BLaER1 treated with 17β-estradiol and CSF1 and Interleukin-3, amounts not matched to agents 10 nM and 100 nM (cell line): Measurements from ENCODE around the gene KLHL20.
"Not testable (repeated sequence)": the region's sequence is repeated elsewhere in the genome, so short reads cannot be mapped to it uniquely, and the experiment has no call there.

Source experiments
- H3K27ac ChIP-seq, 11 experiments: shearing (Covaris generic); formaldehyde crosslinking; 2 replicates each; pipeline ENCODE4 v1.8.1; 2022
- H3K27me3 ChIP-seq, 11 experiments: shearing (Covaris generic); formaldehyde crosslinking; 2 replicates each; pipeline ENCODE4 v1.8.1; 2022
- H3K36me3 ChIP-seq, 11 experiments: shearing (Covaris generic); formaldehyde crosslinking; 2 replicates each; pipeline ENCODE4 v1.8.1; 2022
- H3K4me1 ChIP-seq, 10 experiments: shearing (Covaris generic); formaldehyde crosslinking; 2 replicates each; pipeline ENCODE4 v1.8.1; 2022
- H3K4me2 ChIP-seq, 11 experiments: shearing (Covaris generic); formaldehyde crosslinking; 2 replicates each; pipeline ENCODE4 v1.8.1; 2022
- H3K4me3 ChIP-seq, 10 experiments: shearing (Covaris generic); formaldehyde crosslinking; 2 replicates each; pipeline ENCODE4 v1.8.1; 2022
- H3K9ac ChIP-seq, 11 experiments: shearing (Covaris generic); formaldehyde crosslinking; 2 replicates each; pipeline ENCODE4 v1.8.1; 2022
- H3K9me3 ChIP-seq, 11 experiments: shearing (Covaris generic); formaldehyde crosslinking; replicated peaks in 1 of 11; 2 replicates each; pipeline ENCODE4 v1.8.1; 2022
- H4K20me1 ChIP-seq, 11 experiments: shearing (Covaris generic); formaldehyde crosslinking; 2 replicates each; pipeline ENCODE4 v1.8.1; 2022
- Cebpa-rat ChIP-seq, 11 experiments: shearing (Covaris generic); IDR thresholded peaks; 2 replicates each; pipeline ENCODE4 v1.8.1; 2022

KLHL20 gene

GRCh38 chr1:173742203-173742886, 27.6 kb downstream of the KLHL20 start:
- Histone ChIP-seq H3K27ac (no peak overlapping the region), H3K9me3 (peaks cover 5 to 28% (median 20%) of the 10 kb centered on the region in 11 experiments; a peak in 17 of 22 replicates), H3K27me3 (no peaks in the 10 kb centered on the region), H3K36me3 (peaks cover 48 to 69% (median 56%) of the 10 kb centered on the region in 11 experiments), H3K4me3 (no peak overlapping the region), H4K20me1 (peaks cover 0 to 31% (median 6%) of the 10 kb centered on the region in 11 experiments; a peak in 9 of 22 replicates), H3K4me1 (peaks cover 0 to 5% (median 0%) of the 10 kb centered on the region in 10 experiments; a peak in 3 of 20 replicates), H3K9ac (no peak overlapping the region), H3K4me2 (no peak overlapping the region)
- TF ChIP-seq Cebpa-rat (IDR thresholded peaks at IDR 0.05) = no peak

GRCh38 chr1:173744651-173745050, 29.9 kb downstream of the KLHL20 start:
- TF ChIP-seq Cebpa-rat (IDR thresholded peaks at IDR 0.05) = no peak
- Histone ChIP-seq H3K36me3 (peaks cover 29 to 60% (median 41%) of the 10 kb centered on the region in 11 experiments), H3K9ac (no peak overlapping the region), H3K27me3 (no peaks in the 10 kb centered on the region), H3K4me3 (no peak overlapping the region), H3K4me2 (no peak overlapping the region), H3K4me1 (peaks cover 0 to 5% (median 0%) of the 10 kb centered on the region in 10 experiments; a peak in 3 of 20 replicates), H3K27ac (no peak overlapping the region), H4K20me1 (peaks cover 0 to 13% (median 6%) of the 10 kb centered on the region in 11 experiments; a peak in 8 of 22 replicates), H3K9me3 (peaks cover 0 to 11% (median 5%) of the 10 kb centered on the region in 11 experiments; a peak in 11 of 22 replicates)

- TF ChIP-seq Cebpa-rat (IDR thresholded peaks at IDR 0.05) = no peak
- Histone ChIP-seq H3K9ac (no peak overlapping the region), H3K4me1 (no peaks in the 10 kb centered on the region), H3K36me3 (peaks cover 30 to 66% (median 45%) of the 10 kb centered on the region in 11 experiments), H3K9me3 (no peaks in the 10 kb centered on the region), H3K27me3 (no peaks in the 10 kb centered on the region), H3K27ac (no peak overlapping the region), H3K4me3 (no peak overlapping the region), H3K4me2 (no peak overlapping the region), H4K20me1 (peaks cover 0 to 9% (median 0%) of the 10 kb centered on the region in 11 experiments; a peak in 4 of 22 replicates)
These were observed 34.4 kb downstream of the KLHL20 start for GRCh38 chr1:173749137-173749536.

- Histone ChIP-seq H3K9ac (no peak overlapping the region), H3K27me3 (no peaks in the 10 kb centered on the region), H3K4me1 (no peaks in the 10 kb centered on the region), H3K36me3 (peaks cover 74 to 98% (median 85%) of the 10 kb centered on the region in 11 experiments), H3K27ac (no peak overlapping the region), H4K20me1 (no peaks in the 10 kb centered on the region; a peak in 1 of 22 replicates), H3K4me2 (no peak overlapping the region), H3K4me3 (no peak overlapping the region), H3K9me3 (peaks cover 2 to 14% (median 10%) of the 10 kb centered on the region in 11 experiments; a peak in 19 of 22 replicates)
- no peak for TF ChIP-seq Cebpa-rat (IDR thresholded peaks at IDR 0.05)
These were observed 39.0 kb downstream of the KLHL20 start for GRCh38 chr1:173753830-173754229.

GRCh38 chr1:173757666-173758065, 42.9 kb downstream of the KLHL20 start:
- Histone ChIP-seq H3K27me3 (no peaks in the 10 kb centered on the region), H3K36me3 (peaks cover 92 to 100% (median 98%) of the 10 kb centered on the region in 11 experiments)

GRCh38 chr1:173758110-173758509, 43.3 kb downstream of the KLHL20 start:
- no peak for TF ChIP-seq Cebpa-rat (IDR thresholded peaks at IDR 0.05)
- Histone ChIP-seq H3K9ac (no peak overlapping the region), H3K27ac (no peak overlapping the region), H3K4me3 (no peak overlapping the region), H3K27me3 (no peaks in the 10 kb centered on the region), H4K20me1 (no peaks in the 10 kb centered on the region), H3K4me1 (no peaks in the 10 kb centered on the region), H3K36me3 (peaks cover 92 to 100% (median 98%) of the 10 kb centered on the region in 11 experiments), H3K4me2 (no peak overlapping the region), H3K9me3 (peaks cover 44 to 56% (median 52%) of the 10 kb centered on the region in 11 experiments)

More at GRCh38 chr1:173757666-173758065, 42.9 kb downstream of the KLHL20 start:
- Histone ChIP-seq H3K9me3 (peaks cover 39 to 51% (median 47%) of the 10 kb centered on the region in 11 experiments), H3K27ac (no peak overlapping the region), H4K20me1 (no peaks in the 10 kb centered on the region), H3K4me3 (no peak overlapping the region), H3K9ac (no peak overlapping the region), H3K4me2 (no peak overlapping the region), H3K4me1 (no peaks in the 10 kb centered on the region)
- no peak for TF ChIP-seq Cebpa-rat (IDR thresholded peaks at IDR 0.05)

- Histone ChIP-seq H3K9me3 (peaks cover 52 to 65% (median 60%) of the 10 kb centered on the region in 11 experiments), H3K9ac (no peak overlapping the region), H3K36me3 (peaks cover 89 to 100% (median 98%) of the 10 kb centered on the region in 11 experiments), H3K27ac (no peak overlapping the region), H3K4me1 (no peaks in the 10 kb centered on the region), H3K4me2 (no peak overlapping the region), H4K20me1 (no peaks in the 10 kb centered on the region), H3K27me3 (no peaks in the 10 kb centered on the region), H3K4me3 (no peak overlapping the region)
- TF ChIP-seq Cebpa-rat (IDR thresholded peaks at IDR 0.05) = no peak
These were observed 44.2 kb downstream of the KLHL20 start for GRCh38 chr1:173758980-173759379.

GRCh38 chr1:173764331-173764730, 49.5 kb downstream of the KLHL20 start:
- H3K9ac ChIP-seq, H3K27me3 ChIP-seq, H3K4me3 ChIP-seq, H3K4me2 ChIP-seq, H3K4me1 ChIP-seq, H4K20me1 ChIP-seq, H3K27ac ChIP-seq: not testable (repeated sequence)
- Histone ChIP-seq H3K9me3 (peaks cover 48 to 54% (median 52%) of the 10 kb centered on the region in 11 experiments), H3K36me3 (peaks cover 69 to 99% (median 92%) of the 10 kb centered on the region in 11 experiments)

- no peaks in the 10 kb centered on the region for H3K27me3 ChIP-seq
- no peak overlapping the region for H3K4me3 ChIP-seq
- H3K9ac ChIP-seq = no peak overlapping the region
- H4K20me1 ChIP-seq = no peaks in the 10 kb centered on the region
- H3K9me3 ChIP-seq = peaks cover 12 to 15% (median 14%) of the 10 kb centered on the region in 11 experiments
- no peak overlapping the region for H3K27ac ChIP-seq
- no peaks in the 10 kb centered on the region for H3K4me1 ChIP-seq
- no peak overlapping the region for H3K4me2 ChIP-seq
- TF ChIP-seq Cebpa-rat (IDR thresholded peaks at IDR 0.05) = no peak
- peaks cover 41 to 94% (median 66%) of the 10 kb centered on the region in 11 experiments for H3K36me3 ChIP-seq
These were observed 53.4 kb downstream of the KLHL20 start for GRCh38 chr1:173768206-173768605.
